SJSA1 (cell line): ENCODE results near the gene FDXACB1. TPM values are rescaled to one million over a fixed set of nuclear protein-coding genes. Genes with fewer than 3 reads are reported as not detected.

Experiments
- DNase-seq, 2 experiments: peaks; one replicate each; pipeline ENCODE4 v3.0.0-alpha.2; 2015 to 2020; ENCODE audit warnings: low spot score in 2 of 2, low read depth in 1 of 2
- H3K27ac ChIP-seq: fragments of 250-450 bp; sonication (Bioruptor Pico); 2 replicates; pipeline ENCODE4 v1.5.1; 2020; ENCODE audit warnings: mild to moderate bottlenecking, moderate library complexity
- H3K27me3 ChIP-seq: fragments of 250-450 bp; sonication (Bioruptor Pico); replicated peaks from 2 replicates; pipeline ENCODE4 v1.5.1; 2020; ENCODE audit warnings: mild to moderate bottlenecking, moderate library complexity
- H3K36me3 ChIP-seq: fragments of 250-450 bp; sonication (Bioruptor Pico); 2 replicates; pipeline ENCODE4 v1.5.1; 2020; ENCODE audit warnings: mild to moderate bottlenecking
- H3K4me1 ChIP-seq: fragments of 250-450 bp; sonication (Bioruptor Pico); replicated peaks from 2 replicates; pipeline ENCODE4 v1.6.1; 2021; ENCODE audit warnings: mild to moderate bottlenecking
- H3K4me3 ChIP-seq: fragments of 250-450 bp; sonication (Bioruptor Pico); 2 replicates; pipeline ENCODE4 v1.5.1; 2020; ENCODE audit warnings: mild to moderate bottlenecking
- H3K9me3 ChIP-seq: fragments of 250-450 bp; sonication (Bioruptor Pico); replicated peaks from 2 replicates; pipeline ENCODE4 v1.5.1; 2020; ENCODE audit warnings: mild to moderate bottlenecking
- total RNA-seq: library from RNA; depleted of rRNA; stranded (reverse); fragments of >200 nt; shearing (Covaris generic); gene quantifications from 2 replicates; pipeline ENCODE4 v1.2.3, GENCODE V29; 2014

The FDXACB1 gene
- total RNA-seq, 1 experiment from 2014 or later: 2.5 TPM

DNA sequence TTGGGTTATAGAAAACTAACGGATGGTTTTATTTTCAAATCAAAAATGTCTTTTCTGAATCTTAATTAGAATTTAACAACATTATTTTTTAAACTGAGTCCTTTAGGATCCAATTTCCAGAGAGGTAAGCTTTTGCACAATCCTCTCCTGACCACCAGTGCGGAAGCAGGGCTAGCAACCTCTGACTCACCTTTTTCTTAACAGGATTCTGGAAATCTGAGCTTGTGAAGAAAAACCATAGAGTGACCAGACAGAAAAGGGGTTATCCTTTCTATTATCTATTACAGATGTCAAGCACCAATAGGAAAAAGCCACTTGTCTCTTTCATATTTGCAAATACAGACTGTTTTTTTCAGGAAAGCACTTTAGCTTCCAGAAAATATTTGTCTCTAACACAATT is 32.9 kb downstream of the FDXACB1 start:
- Histone ChIP-seq H3K4me3 (no peak overlapping the region), H3K36me3 (peaks cover 11% of the 10 kb centered on the region; the same call in 1 of the 2 replicates), H3K9me3 (no peaks in the 10 kb centered on the region), H3K27ac (no peak overlapping the region), H3K27me3 (no peaks in the 10 kb centered on the region), H3K4me1 (no peaks in the 10 kb centered on the region; the same call in 1 of the 2 replicates)
- DNase-seq: no peak

DNA sequence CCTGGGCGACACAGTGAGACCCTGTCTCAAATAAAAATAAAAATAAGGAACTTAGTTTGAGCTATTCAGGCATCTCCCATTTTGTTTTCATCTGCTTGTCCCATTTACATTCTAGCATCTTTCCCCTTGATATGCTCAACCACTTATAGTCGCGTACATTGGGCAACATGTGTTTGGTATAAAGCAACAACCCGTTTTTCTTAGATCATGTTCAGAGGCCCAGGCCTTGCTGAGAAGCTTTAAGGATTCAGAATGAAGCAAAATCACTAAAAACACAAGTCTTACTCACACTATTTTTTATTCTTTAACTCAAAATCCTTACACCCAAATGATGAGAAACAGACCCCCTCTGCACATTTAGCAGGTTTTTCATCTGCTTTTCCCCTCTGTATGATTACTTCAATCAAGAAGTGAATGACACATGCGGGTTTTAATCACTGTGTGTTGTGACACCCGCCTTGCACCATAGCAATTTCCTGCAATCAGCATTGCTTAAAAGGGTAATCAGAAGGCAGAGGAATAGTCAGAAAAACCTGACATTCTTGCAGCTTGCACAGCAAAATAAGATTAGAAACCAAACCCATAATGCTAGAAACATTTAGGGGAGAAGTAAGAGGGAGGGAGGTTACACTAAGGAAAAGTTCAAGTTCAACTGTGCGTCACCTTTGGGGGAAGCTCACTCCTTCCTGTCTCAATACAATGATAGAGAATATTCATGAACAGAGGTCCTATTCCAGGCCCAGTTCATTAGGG is 33.5 kb downstream of the FDXACB1 start:
- no peaks in the 10 kb centered on the region; the same call in 1 of the 2 replicates for H3K4me1 ChIP-seq
- no peaks in the 10 kb centered on the region for H3K27me3 ChIP-seq
- peaks cover 11% of the 10 kb centered on the region; the same call in 1 of the 2 replicates for H3K36me3 ChIP-seq
- no peaks in the 10 kb centered on the region for H3K9me3 ChIP-seq
- no peak for DNase-seq
- H3K4me3 ChIP-seq: no peak overlapping the region
- no peak overlapping the region for H3K27ac ChIP-seq

DNA sequence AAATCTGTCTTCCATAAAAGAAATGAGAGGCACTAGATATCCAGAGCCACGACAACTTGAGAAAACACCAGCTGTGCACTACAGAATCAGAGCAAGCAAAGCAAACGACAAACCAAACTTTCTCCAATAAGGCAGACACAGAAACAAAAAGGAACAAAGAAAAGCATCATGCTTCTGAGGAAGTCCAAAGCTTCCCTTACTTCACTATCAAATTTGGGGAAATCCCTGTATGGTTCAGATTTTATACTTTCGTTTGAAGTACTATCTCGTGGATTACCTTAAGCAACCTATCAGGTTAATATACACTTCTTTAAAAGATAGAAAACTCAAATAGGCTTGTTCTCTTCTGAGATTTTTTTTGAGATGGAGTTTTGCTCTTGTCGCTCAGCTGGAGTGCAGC is 35.3 kb downstream of the FDXACB1 start:
- Histone ChIP-seq H3K27me3 (no peaks in the 10 kb centered on the region), H3K27ac (no peak overlapping the region), H3K4me3 (no peak overlapping the region), H3K4me1 (no peaks in the 10 kb centered on the region; the same call in 1 of the 2 replicates), H3K9me3 (no peaks in the 10 kb centered on the region), H3K36me3 (peaks cover 9% of the 10 kb centered on the region; the same call in 1 of the 2 replicates)
- no peak for DNase-seq

DNA sequence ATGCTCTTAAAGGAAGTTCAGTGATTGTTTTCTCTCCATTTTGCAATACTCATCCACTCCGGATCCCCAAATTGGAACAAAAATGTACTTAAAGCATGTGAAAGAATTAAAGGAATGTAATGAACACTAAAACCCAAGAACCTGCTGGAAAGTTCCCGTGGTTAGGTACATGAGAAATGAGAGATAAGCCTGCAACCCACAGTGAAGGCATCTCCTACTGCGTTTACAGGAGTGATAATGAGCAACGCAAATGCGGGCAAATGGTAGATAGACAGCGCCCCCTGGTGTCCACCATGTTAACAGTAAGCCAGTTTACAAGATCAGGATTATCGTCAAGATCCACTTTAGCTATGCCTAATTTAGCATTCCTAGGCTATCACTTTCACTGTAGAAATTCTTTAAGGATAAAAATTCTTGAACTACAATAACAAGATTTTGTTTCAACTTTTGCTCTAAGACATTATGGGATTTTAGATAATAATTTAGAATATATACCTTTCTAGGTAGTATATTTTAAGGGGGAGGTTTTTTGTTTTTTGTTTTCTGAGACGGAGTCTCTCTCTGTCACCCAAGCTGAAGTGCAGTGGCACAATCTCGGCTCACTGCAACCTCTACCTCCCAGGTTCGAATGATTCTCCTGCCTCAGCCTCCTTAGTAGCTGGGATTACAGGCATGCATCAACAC is 37.5 kb downstream of the FDXACB1 start:
- no peaks in the 10 kb centered on the region for H3K27me3 ChIP-seq
- peaks cover 9% of the 10 kb centered on the region; the same call in 1 of the 2 replicates for H3K36me3 ChIP-seq
- DNase-seq: peak; percentile 35 to 69
- H3K4me1 ChIP-seq: no peaks in the 10 kb centered on the region; the same call in 1 of the 2 replicates
- no peak overlapping the region for H3K4me3 ChIP-seq
- no peak overlapping the region for H3K27ac ChIP-seq
- no peaks in the 10 kb centered on the region for H3K9me3 ChIP-seq

DNA sequence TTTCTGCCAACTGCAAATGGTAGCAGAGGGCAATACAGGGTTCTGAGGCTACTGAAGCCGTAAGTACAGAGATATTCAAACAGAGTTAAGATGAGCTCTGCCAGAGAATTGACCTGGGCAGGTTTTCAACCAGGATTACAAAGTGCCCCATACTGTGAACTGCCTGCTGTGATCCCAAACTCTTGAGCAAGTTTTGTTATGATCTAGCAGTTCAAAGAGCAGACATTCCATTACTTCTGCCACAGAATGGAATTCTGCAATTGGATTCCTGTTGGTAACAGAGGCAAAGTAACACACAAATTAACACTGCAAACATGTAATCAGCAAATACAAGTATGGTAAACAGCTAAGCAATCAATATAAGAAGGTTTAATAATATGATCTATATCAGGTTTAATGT is 38.8 kb downstream of the FDXACB1 start:
- Histone ChIP-seq H3K36me3 (peaks cover 9% of the 10 kb centered on the region; the same call in 1 of the 2 replicates), H3K27me3 (no peaks in the 10 kb centered on the region), H3K9me3 (no peaks in the 10 kb centered on the region), H3K27ac (no peak overlapping the region), H3K4me3 (no peak overlapping the region), H3K4me1 (no peaks in the 10 kb centered on the region)
- no peak for DNase-seq

DNA sequence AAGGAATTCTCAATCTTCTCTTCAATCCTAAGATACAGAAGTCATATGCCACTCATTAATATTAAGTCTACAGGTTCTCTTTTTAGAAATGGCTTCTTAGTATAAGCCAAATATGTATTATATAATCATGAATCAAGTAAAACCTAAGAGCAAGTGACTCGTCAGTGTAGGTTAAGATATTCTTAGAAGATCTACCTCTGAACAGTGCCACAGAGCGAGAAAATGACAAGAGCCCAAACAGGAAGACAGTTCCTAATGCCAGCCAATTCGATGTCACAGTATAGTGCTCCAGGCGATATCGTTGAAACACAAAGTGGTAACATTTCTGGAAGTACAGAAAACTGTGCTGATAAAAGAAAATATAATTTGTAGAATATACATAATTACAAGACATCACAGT is 40.9 kb downstream of the FDXACB1 start:
- Histone ChIP-seq H3K27me3 (no peaks in the 10 kb centered on the region), H3K4me1 (no peaks in the 10 kb centered on the region), H3K4me3 (no peak overlapping the region), H3K27ac (no peak overlapping the region), H3K36me3 (peaks cover 7% of the 10 kb centered on the region; the same call in 1 of the 2 replicates), H3K9me3 (no peaks in the 10 kb centered on the region)
- DNase-seq: no peak

DNA sequence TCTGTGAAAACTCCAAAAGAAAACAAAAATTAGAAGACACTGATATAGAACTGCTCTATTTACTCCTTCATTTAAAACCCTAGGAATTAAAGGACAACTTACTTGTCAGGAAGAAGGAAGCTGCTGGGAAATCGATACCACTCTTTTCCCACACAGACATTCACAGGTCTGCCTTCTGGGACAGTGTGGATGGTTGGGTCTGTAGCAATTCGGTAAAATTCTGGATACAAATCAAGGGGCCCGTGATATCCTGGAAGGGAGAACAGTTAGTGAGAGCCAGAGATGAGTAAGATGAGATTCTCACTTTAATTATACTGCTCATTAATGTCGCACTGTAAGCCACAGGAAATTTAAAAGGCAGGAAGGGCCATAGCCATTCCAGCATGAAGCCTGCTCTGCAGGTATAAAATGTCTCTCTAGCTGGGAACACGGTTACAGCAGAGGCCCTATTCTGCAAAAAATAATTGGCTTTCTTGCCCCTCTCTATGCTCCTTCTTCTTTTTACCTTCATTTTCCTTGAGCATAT is 41.5 kb downstream of the FDXACB1 start:
- Histone ChIP-seq H3K9me3 (no peaks in the 10 kb centered on the region), H3K27ac (no peak overlapping the region), H3K4me3 (no peak overlapping the region), H3K36me3 (peaks cover 7% of the 10 kb centered on the region; the same call in 1 of the 2 replicates), H3K4me1 (no peaks in the 10 kb centered on the region), H3K27me3 (no peaks in the 10 kb centered on the region)
- no peak for DNase-seq

DNA sequence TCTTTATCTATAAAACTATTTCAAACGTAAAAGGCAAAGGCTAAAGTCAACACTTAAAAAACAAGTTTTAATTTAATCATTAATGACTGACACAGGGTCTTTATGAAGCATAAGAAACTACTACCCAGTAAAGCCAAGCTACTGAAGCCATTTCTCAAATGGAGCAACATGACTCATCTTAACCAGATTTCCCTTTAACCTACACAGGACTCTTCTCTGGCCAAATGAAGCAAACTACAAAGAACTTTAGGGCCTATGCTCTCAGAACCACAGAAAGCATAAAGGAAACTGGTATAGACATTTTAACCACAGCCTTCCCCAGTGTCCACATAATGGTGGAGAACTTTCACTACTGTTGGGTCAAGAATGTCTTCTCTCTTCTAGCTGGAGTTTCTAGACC is 42.2 kb downstream of the FDXACB1 start:
- Histone ChIP-seq H3K9me3 (no peaks in the 10 kb centered on the region), H3K4me1 (no peaks in the 10 kb centered on the region), H3K4me3 (no peak overlapping the region), H3K27me3 (no peaks in the 10 kb centered on the region), H3K27ac (no peak overlapping the region), H3K36me3 (peaks cover 7% of the 10 kb centered on the region; the same call in 1 of the 2 replicates)
- DNase-seq: no peak

DNA sequence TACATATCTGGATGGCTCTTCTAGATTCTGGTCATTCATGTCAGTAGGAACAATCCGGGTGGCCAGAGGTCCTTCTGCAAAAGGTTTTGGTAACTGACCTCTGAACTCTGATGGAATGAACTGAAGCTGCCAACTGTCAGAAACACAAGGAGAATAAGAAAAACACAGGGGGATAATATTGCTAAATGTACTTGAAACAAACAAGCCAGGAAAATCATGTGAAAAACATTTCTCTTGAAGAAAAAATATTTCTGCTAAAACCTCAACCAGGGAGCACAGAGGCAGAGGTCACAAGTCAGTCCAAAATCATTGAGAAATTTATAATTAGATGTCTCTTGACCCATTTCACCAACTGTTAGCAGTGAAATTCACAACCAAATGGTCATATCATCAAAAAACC is 42.8 kb downstream of the FDXACB1 start:
- Histone ChIP-seq H3K4me3 (no peak overlapping the region), H3K27ac (no peak overlapping the region), H3K4me1 (no peaks in the 10 kb centered on the region), H3K36me3 (peaks cover 5% of the 10 kb centered on the region; the same call in 1 of the 2 replicates), H3K27me3 (no peaks in the 10 kb centered on the region), H3K9me3 (no peaks in the 10 kb centered on the region)
- DNase-seq: no peak

DNA sequence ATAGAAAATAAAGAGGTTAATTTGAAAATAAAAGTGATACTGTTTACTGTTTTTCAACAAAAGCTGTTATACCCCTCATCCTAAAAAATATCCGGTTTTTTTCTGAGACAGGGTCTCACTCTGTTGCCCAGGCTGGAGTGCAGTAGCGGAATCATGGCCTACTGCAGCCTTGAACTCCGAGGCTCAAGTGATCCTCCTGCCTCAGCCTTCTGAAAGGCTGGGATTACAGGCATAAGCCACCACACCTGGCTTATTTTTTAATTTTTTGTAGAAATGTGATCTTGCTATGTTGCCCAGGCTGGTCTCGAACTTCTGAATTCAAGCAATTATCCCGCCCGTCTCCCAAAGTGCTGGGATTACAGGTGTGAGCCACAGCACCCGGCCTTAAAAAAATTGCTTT is 43.3 kb downstream of the FDXACB1 start:
- Histone ChIP-seq H3K27me3 (no peaks in the 10 kb centered on the region), H3K27ac (no peak overlapping the region), H3K36me3 (0 out of 2 replicates have a peak, but pooled peaks cover 4% of the 10 kb centered on the region), H3K4me1 (no peaks in the 10 kb centered on the region), H3K4me3 (no peak overlapping the region), H3K9me3 (no peaks in the 10 kb centered on the region)
- no peak for DNase-seq

DNA sequence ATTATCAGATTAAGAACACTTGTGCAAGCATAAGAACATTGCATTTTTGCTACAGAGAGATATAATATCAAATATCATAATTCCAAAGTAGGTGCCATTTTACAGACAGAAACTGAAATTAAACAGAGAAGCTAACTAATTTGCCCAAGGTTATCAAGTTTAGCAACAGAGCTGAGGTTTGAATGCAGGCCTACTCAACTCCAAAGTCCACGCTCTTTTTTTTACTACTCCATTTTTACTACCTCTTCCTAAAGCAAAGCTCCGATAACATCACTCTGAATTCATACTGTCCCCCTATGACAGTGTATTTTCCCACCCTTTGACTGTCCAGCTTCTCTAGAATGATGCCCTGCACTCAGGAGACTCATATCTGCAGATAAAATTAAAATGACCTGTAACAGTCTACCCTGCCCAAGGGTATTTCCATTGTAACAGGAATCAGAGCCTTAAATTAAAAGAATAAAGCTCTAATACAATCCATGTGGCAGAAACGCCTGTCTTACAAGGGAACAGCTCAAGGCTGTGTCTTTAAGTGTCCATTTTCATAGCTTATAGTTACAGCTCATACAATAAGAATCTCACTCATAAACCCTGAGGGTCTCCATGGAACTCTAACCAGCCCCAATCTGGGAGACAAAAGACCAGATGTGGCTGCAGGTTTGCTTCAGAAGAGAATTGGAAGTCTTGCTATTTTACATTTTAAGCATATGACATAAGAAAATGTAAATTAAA is 44.4 kb downstream of the FDXACB1 start:
- no peak overlapping the region for H3K4me3 ChIP-seq
- H3K4me1 ChIP-seq: no peaks in the 10 kb centered on the region
- H3K36me3 ChIP-seq: 0 out of 2 replicates have a peak, but pooled peaks cover 4% of the 10 kb centered on the region
- no peaks in the 10 kb centered on the region for H3K9me3 ChIP-seq
- H3K27me3 ChIP-seq: no peaks in the 10 kb centered on the region
- H3K27ac ChIP-seq: no peak overlapping the region
- no peak for DNase-seq

DNA sequence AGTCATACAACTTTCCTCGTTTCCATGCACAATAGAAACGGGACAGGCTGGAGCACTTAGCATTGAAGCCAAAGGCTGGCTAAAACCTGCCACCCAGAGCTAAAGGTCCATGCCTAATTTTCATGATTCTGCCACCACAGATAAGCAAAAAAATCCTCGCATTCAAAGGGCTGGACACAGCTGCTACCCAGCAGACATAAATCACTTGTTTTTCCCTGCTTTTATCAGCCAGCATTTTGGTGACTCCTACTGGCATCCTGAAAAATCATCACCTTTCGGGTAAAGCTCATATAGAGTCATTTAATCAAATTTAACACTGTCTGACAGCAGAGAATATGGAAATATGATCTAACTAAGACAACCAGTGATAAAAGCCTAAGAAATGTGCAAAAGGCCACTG is 45.4 kb downstream of the FDXACB1 start:
- Histone ChIP-seq H3K36me3 (0 out of 2 replicates have a peak, but pooled peaks cover 4% of the 10 kb centered on the region), H3K27me3 (no peaks in the 10 kb centered on the region), H3K4me3 (no peak overlapping the region), H3K4me1 (no peaks in the 10 kb centered on the region), H3K27ac (no peak overlapping the region), H3K9me3 (no peaks in the 10 kb centered on the region)
- DNase-seq: no peak

DNA sequence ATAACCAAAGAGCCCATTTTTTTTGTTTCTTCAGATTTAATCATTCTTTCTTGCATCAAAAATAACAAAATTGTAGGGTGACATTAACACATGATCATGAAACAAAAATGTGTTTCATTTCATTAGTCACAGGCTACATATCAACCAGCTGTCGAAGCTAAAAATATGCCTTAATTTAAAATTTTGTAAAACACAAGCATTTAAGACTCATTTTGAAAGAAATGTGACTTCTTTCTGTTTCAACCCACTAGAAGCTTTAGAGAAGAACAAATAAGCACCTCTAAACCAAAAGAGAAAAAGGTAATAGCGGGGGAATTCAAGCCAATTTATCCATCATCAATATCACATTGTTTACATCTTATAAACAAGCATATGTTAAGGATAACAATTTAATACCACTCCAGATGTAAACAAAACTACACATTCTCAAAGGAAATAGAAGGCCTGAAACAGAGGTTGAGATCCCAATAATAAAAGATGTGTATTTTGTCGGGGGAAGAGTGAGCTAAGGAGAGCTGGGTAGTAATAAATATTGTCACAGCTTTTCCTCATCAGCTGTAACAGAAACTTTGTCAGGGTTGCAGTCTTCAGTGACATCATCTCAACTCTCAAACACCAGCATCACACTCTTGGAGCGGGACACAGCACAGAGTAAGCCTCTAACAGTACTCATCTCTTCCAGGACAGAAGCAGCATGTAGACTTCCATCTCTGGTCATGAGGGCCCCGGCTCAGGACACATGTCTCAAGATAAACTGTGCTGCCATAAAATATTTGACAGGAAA is 49.6 kb downstream of the FDXACB1 start:
- Histone ChIP-seq H3K4me3 (no peak overlapping the region), H3K27me3 (no peaks in the 10 kb centered on the region), H3K36me3 (no peaks in the 10 kb centered on the region), H3K4me1 (no peaks in the 10 kb centered on the region), H3K9me3 (no peaks in the 10 kb centered on the region), H3K27ac (no peak overlapping the region)
- no peak for DNase-seq
